ENCODE results near the gene RANBP9. TPM values are rescaled to one million over a fixed set of nuclear protein-coding genes. Genes with fewer than 3 reads are reported as not detected.

RANBP9 gene
- total and polyA plus RNA-seq, 2 of the 13 experiments (the other 11 are each of a cell fraction or from before 2014, with no cell fraction given) = 26.6 to 30.6 TPM

DNA sequence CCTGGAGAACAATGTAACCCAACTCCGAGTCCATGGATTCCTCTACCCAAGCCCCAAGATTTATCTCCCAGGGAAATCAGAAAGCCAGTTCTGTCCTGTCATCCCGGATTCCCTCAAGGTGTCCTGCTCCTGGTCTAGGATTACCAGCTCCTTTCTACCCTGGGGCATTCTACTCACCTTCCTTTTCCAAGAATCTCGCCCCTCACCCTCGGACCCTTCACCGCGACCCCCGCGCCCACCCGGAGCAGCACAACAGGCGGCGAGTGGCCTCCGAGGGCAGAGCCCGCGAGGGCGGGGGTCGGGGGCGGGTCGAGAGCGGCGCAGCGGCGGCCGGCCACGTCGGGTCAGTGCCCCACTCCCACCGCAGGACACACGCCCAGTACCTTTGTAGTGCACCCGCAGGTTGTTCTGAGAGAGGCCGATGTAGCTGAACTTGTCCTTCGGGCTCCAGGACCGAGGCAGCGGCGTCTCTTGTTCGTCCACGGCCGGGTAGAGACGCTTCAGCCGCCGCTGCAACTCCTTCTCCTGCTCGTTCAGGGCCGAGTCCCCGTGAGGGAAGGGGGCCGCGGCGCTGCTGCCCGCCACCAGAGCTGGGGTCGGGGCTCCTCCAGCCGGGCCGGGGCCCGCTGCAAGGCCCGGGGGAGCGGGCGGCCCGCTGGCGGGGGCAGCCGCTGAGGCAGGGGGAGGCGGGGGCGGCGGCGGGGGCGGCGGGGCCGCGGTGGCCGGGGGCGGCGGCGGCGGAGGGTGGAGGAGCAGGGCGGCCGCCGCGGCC, 897 bp downstream of the RANBP9 start (continued):
- TF ChIP-seq, protein P1, sequence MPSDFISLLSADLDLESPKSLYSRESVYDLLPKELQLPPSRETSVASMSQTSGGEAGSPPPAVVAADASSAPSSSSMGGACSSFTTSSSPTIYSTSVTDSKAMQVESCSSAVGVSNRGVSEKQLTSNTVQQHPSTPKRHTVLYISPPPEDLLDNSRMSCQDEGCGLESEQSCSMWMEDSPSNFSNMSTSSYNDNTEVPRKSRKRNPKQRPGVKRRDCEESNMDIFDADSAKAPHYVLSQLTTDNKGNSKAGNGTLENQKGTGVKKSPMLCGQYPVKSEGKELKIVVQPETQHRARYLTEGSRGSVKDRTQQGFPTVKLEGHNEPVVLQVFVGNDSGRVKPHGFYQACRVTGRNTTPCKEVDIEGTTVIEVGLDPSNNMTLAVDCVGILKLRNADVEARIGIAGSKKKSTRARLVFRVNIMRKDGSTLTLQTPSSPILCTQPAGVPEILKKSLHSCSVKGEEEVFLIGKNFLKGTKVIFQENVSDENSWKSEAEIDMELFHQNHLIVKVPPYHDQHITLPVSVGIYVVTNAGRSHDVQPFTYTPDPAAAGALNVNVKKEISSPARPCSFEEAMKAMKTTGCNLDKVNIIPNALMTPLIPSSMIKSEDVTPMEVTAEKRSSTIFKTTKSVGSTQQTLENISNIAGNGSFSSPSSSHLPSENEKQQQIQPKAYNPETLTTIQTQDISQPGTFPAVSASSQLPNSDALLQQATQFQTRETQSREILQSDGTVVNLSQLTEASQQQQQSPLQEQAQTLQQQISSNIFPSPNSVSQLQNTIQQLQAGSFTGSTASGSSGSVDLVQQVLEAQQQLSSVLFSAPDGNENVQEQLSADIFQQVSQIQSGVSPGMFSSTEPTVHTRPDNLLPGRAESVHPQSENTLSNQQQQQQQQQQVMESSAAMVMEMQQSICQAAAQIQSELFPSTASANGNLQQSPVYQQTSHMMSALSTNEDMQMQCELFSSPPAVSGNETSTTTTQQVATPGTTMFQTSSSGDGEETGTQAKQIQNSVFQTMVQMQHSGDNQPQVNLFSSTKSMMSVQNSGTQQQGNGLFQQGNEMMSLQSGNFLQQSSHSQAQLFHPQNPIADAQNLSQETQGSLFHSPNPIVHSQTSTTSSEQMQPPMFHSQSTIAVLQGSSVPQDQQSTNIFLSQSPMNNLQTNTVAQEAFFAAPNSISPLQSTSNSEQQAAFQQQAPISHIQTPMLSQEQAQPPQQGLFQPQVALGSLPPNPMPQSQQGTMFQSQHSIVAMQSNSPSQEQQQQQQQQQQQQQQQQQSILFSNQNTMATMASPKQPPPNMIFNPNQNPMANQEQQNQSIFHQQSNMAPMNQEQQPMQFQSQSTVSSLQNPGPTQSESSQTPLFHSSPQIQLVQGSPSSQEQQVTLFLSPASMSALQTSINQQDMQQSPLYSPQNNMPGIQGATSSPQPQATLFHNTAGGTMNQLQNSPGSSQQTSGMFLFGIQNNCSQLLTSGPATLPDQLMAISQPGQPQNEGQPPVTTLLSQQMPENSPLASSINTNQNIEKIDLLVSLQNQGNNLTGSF (CRISPR knock-in tag; IDR thresholded peaks at IDR 0.05) = peak; percentile 33; the same call in 1 of the 2 replicates
- TF ChIP-seq ZKSCAN1 (IDR thresholded peaks at IDR 0.05; ENCODE audit: low read length) = no peak
- 0 out of 2 replicates have a peak, but pooled peaks have one; percentile 57 for TF ChIP-seq AHR (CRISPR knock-in tag; IDR thresholded peaks at IDR 0.05)
- TF ChIP-seq ZNF652 (CRISPR knock-in tag; IDR thresholded peaks at IDR 0.05; ENCODE audit: borderline replicate concordance, low read depth) = no peak
- no peak for TF ChIP-seq SP140L (CRISPR knock-in tag; IDR thresholded peaks at IDR 0.05; ENCODE audit: borderline replicate concordance)
- TF ChIP-seq ZNF225 (CRISPR knock-in tag; IDR thresholded peaks at IDR 0.05) = peak; percentile 68; the same call in 1 of the 2 replicates
- peak; percentile 51; the same call in 1 of the 2 replicates for TF ChIP-seq BCL6 (CRISPR knock-in tag; IDR thresholded peaks at IDR 0.05)
- TF ChIP-seq ZNF232 (CRISPR knock-in tag; IDR thresholded peaks at IDR 0.05; ENCODE audit: borderline replicate concordance) = peak; percentile 30; the same call in 1 of the 2 replicates
- no peak for TF ChIP-seq ZSCAN29 (CRISPR knock-in tag; conservative IDR thresholded peaks at IDR 0.05)
- no peak for TF ChIP-seq THAP7 (CRISPR knock-in tag; IDR thresholded peaks at IDR 0.05)
- no peak for TF ChIP-seq FOXP1 (IDR thresholded peaks at IDR 0.05)
- TF ChIP-seq FOXP1 (CRISPR knock-in tag; IDR thresholded peaks at IDR 0.05) = no peak
- peak; percentile 68 for TF ChIP-seq KMT2B (CRISPR knock-in tag; IDR thresholded peaks at IDR 0.05)
- TF ChIP-seq TEAD3 (CRISPR knock-in tag; optimal IDR thresholded peaks at IDR 0.05; ENCODE audit: borderline replicate concordance) = no peak
- TF ChIP-seq TRIM22 (IDR thresholded peaks at IDR 0.05) = no peak
- no peak for TF ChIP-seq ZNF747 (CRISPR knock-in tag; IDR thresholded peaks at IDR 0.05; ENCODE audit: borderline replicate concordance)
- TF ChIP-seq HDAC6 (IDR thresholded peaks at IDR 0.05; ENCODE audit: low read depth, low read length) = 0 out of 2 replicates have a peak, but pooled peaks have one; percentile 56
- no peak for TF ChIP-seq STAT5B (CRISPR knock-in tag; IDR thresholded peaks at IDR 0.05)
- TF ChIP-seq HHEX (CRISPR knock-in tag; IDR thresholded peaks at IDR 0.05) = no peak
- 0 out of 2 replicates have a peak, but pooled peaks have one; percentile 49 for TF ChIP-seq IRF9 (CRISPR knock-in tag; IDR thresholded peaks at IDR 0.05; ENCODE audit: borderline replicate concordance)
- TF ChIP-seq SIN3A (IDR thresholded peaks at IDR 0.05; ENCODE audit: borderline replicate concordance, low read depth, low read length) = peak; percentile 70; the same call in 1 of the 2 replicates
- TF ChIP-seq ATF7 (IDR thresholded peaks at IDR 0.05) = no peak
- TF ChIP-seq ATF7 (CRISPR knock-in tag; IDR thresholded peaks at IDR 0.05) = no peak
